GM18873 (cell line): ENCODE measurements around the gene GABPB1.

Experiments used
- ATAC-seq: cut with Tn5 transposase; IDR thresholded peaks from one replicate; pipeline ENCODE4 v1.9.1; 2021; ENCODE audit warnings: mild to moderate bottlenecking, moderate library complexity, moderate number of reproducible peaks; ENCODE audit not compliant: unreplicated experiment, low FRiP score

Gene GABPB1

GRCh38 chr15:50287324-50288116 lies 67.5 kb downstream of the GABPB1 start:
- no peak for ATAC-seq

- ATAC-seq, result no peak
Measured at GRCh38 chr15:50281427-50281826, 73.6 kb downstream of the GABPB1 start.

GRCh38 chr15:50280271-50280670 lies 74.7 kb downstream of the GABPB1 start:
- no peak for ATAC-seq

GRCh38 chr15:50278496-50278895 lies 76.5 kb downstream of the GABPB1 start:
- ATAC-seq, result no peak

- no peak for ATAC-seq
Measured at GRCh38 chr15:50277370-50277769, 77.6 kb downstream of the GABPB1 start.

GRCh38 chr15:50275908-50276307 lies 79.1 kb downstream of the GABPB1 start:
- no peak for ATAC-seq

- no peak for ATAC-seq
Measured at GRCh38 chr15:50275091-50275490, 79.9 kb downstream of the GABPB1 start.

GRCh38 chr15:50267577-50267976 lies 87.4 kb downstream of the GABPB1 start:
- ATAC-seq, result no peak

- ATAC-seq, result no peak
Measured at GRCh38 chr15:50265620-50266019, 89.4 kb downstream of the GABPB1 start, which contains the start of gene HDC. HDC (minus strand) TSS chr15:50265726; CDS start chr15:50265623, 103 bp downstream.

GRCh38 chr15:50262533-50262932 lies 92.5 kb downstream of the GABPB1 start:
- ATAC-seq, result no peak

GRCh38 chr15:50261981-50262380 lies 93.0 kb downstream of the GABPB1 start:
- no peak for ATAC-seq

- ATAC-seq, result no peak
Measured at GRCh38 chr15:50260969-50261496, 94.0 kb downstream of the GABPB1 start.

- ATAC-seq, result no peak
Measured at GRCh38 chr15:50259276-50259675, 95.7 kb downstream of the GABPB1 start.

GRCh38 chr15:50257924-50258323 lies 97.1 kb downstream of the GABPB1 start:
- no peak for ATAC-seq

GRCh38 chr15:50257332-50257731 lies 97.7 kb downstream of the GABPB1 start:
- ATAC-seq, result no peak

GRCh38 chr15:50256188-50257041 lies 98.6 kb downstream of the GABPB1 start:
- no peak for ATAC-seq

- ATAC-seq, result no peak
Measured at GRCh38 chr15:50252556-50252955, 102.4 kb downstream of the GABPB1 start.

- no peak for ATAC-seq
Measured at GRCh38 chr15:50251638-50252182, 103.3 kb downstream of the GABPB1 start.

GRCh38 chr15:50250760-50251394 lies 104.1 kb downstream of the GABPB1 start:
- ATAC-seq, result no peak

GRCh38 chr15:50249704-50250103 lies 105.3 kb downstream of the GABPB1 start:
- ATAC-seq, result no peak
